Superior temporal gyrus (tissue), 1 donor: ENCODE measurements around the gene UBAC2.

Experiments
- DNase-seq: peaks from one replicate; pipeline ENCODE4 v3.0.0-alpha.2; 2016; ENCODE audit errors: extremely low spot score

Gene UBAC2

DNA sequence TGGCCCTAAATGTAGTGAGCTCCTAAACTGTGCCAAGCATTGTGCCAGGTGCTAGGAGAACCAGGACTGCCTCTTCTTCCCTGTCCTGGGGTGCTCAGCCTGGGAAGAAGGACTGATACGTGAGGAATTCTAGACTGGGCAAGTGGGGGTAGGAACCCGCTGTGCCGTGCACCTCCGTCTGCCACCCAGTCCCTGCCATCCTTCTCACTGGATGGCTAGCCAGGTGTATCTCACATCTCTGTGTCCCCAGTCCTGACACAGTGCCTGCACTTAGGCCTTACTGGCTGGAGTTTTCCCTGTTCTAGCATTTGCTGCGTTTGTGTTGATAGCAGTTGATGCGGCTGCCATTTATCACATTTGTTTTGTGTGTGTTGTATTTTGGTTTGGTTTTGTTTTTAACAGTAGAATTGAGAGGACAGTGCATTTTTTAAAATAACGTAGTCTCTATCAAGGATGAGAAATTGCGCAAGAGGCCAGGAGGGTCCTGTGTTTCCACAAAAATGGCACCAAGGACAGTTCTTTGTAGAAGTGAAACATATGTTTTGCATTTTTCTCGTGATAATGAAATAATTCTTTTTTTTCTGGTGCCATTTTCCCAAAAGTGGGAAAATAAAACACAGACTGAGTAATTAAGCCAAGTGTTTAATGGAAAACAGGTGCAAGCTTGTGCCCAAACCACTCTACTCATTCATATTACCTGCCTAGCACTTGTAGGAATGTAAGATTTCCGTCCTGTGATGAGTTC lies 111.3 kb downstream of the UBAC2 start:
- no peak for DNase-seq

DNA sequence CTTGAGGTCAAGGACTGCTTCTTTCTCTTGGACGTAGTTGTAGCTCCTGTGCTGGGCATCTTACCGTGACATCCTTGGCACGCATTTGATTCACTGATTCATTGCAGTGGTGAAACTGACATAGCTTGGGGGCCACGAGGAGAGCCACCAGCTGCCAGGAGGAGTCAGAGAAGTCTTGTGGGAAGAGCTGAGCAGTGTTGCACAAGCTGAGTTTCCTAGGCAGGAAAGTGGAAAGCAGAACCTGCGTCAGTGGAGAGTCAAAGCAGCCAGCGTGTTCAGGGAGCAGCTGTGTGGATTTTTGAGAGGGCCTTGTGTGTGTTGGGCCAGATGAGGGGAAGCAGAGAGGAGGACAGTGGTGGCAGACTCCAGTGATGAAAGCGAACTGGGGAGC lies 111.8 kb downstream of the UBAC2 start:
- DNase-seq: peak; percentile 65

DNA sequence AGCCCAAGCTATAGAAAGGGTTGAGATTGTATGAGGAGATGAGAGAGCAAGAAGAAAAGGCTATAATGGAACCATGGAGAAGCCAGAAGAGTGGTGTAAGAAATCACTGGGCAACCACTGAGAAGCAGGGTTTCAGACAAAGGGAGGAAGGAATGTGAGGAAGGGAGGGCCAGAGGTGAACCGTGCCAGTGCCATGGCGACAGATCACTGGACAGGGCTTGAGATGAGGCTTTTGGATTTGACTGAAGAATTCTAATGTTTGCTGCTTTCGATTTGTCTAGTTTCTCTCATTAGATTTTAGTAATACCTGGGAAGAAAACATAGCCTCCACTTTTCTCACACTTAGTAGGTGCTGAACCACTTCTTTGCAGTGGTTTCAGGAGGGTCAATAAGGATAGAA lies 112.8 kb downstream of the UBAC2 start:
- no peak for DNase-seq

DNA sequence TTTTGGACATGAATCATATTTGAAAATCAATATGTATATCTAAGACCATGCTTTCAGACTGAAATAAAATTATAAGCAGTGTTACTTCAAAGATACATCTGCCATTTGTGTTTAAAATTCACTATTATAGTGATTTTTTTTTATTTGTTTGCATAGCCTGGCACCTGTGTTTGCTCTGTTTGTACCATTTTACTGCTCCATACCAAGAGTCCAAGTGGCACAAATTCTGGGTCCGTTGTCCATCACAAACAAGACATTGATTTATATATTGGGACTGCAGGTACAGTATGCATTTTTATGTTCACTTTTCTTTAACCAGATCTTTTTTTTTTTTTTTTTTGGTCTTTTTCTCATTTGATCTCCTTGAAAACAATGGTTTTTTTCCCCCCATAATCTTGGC lies 113.3 kb downstream of the UBAC2 start:
- DNase-seq: no peak

DNA sequence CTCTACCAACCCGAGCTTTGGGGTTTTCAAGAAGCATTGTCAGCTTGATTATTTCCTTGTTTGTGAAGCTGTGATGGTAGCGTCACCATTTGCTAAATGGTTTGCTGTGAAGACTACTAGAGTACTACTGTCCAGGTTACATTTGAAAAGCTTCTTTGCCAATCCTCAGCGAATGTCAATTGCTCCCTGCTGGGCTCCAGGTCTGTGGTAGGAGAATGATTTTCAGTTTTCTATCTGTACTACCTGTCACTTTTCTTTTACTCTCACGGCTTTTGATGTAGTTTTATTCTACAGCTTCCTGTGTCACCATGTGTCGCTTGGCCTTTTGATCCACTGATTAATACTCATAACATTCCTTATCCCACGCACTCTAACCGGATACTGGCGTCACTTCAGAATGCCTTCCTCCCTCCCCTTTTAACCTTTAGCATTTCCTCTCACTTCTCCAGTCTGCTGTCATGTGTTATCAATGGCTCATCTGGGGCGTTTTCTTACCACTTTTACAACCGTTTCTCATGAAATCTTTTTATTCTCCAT lies 114.1 kb downstream of the UBAC2 start:
- DNase-seq: no peak

DNA sequence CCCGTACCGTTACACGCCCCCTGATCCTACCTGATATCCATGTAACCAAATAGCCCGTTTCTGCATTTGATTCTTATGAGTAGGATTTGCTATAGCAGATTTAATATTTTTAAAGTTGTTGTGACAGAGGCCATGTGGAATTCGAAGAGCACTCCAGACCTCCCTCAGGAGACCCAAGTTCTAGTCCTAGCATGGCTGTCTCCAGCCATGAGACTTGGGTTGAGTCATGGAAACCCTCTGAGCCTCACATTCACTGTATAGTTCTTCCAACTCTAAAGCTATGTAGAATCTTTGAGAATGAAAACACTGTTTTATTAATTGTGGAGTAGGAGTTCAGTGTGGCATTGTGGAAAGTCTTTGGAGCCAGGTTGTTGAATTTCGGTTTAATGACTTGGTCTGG lies 114.5 kb downstream of the UBAC2 start:
- no peak for DNase-seq

DNA sequence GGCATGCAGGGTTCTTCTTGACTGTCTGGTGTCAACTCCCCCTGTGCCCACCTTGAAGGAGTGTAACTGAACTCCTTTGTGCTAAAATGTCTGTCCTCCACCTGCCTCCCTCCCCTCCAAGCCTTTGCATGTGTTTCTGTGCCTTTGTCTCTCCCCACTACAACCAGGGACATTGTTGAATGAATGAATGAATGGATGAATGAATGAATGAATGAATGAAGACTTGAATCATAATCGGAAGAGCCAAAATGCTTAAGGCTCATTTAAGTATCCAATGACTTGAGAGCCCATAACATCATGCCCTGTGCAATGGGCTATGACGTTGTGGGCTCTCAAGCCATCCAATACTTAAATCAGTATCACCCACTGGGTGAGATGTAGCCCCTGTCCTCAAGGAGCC lies 115.6 kb downstream of the UBAC2 start:
- DNase-seq: no peak

DNA sequence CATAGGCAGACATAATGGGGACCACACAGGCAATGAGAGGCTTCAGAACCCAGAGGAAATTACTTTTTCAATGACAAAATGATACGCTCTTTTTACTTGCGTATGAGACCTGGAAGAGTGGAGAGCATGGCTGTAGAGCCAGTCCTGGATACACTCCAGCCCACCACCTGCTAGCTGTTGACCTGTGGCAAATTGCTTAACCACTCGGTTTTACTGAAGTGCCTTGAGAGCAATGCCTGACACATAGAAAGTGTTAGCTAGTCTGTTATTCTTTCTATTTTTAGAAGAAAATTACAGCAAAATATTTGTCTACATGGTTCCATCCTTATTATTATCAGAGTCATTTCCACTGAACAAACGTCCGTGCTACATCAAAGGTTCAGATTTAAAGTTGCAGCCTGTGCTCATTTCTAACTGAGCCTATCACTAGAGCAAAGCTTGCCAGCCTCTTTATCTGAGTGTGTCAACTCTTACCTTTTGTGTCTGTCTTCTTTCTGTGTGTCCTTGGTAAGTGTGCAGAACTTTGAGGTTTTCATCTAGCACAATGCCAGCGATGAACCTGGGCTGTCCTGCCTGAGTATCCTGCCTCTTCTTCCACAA lies 116.1 kb downstream of the UBAC2 start:
- no peak for DNase-seq

DNA sequence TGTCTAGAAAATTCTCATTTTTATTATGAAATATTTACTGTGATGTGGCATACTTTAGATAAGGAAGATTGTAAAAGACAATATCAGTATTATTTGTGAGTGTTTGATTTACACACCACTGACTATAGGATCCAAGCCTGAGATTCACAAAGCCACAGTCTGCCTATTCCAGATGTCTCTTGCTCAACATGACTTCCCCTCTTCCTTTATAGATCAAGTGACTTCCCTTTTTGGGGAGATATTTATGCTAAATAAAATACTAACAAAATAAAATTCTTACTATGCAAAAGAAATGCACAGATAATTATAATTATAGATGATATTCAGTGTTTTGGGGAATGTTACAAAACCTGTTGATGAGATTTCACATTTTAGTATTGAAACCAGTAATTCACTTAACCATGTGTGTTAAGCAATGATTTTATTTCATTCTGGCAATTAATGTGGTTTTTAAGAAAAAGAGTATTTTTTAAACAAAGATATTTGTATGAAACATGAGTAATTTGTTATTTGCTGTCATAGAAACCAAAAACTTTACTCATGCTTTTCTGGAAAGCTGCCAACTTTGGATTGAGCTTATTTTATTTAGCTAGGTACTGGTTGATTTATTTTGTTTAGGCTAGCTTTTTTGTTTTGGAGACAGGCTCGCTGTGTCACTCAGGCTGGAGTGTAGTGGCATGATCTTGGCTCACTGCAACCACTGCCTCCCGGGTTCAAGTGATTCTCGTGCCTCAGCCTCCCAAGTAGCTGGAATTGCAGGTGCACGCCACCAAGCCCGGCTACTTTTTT lies 120.2 kb downstream of the UBAC2 start:
- no peak for DNase-seq

DNA sequence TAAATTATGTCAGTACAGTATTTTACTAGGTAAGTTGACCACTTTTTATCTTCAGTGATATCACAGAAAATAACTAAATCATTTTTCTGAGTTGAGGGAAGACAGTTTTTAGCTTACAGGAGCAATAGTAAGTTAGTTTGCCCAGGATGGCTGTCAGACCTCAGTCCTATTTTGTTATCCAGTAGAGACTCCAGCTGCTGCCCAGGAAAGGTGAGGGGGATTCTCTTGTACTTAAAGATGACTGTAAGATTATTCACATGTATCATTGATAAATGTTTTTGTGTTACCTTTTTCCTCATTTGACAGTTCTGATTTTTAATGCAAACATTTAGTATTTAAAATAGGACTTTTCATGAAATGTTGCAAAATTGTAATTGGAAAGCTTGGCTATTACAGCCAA lies 121.1 kb downstream of the UBAC2 start:
- DNase-seq: no peak

DNA sequence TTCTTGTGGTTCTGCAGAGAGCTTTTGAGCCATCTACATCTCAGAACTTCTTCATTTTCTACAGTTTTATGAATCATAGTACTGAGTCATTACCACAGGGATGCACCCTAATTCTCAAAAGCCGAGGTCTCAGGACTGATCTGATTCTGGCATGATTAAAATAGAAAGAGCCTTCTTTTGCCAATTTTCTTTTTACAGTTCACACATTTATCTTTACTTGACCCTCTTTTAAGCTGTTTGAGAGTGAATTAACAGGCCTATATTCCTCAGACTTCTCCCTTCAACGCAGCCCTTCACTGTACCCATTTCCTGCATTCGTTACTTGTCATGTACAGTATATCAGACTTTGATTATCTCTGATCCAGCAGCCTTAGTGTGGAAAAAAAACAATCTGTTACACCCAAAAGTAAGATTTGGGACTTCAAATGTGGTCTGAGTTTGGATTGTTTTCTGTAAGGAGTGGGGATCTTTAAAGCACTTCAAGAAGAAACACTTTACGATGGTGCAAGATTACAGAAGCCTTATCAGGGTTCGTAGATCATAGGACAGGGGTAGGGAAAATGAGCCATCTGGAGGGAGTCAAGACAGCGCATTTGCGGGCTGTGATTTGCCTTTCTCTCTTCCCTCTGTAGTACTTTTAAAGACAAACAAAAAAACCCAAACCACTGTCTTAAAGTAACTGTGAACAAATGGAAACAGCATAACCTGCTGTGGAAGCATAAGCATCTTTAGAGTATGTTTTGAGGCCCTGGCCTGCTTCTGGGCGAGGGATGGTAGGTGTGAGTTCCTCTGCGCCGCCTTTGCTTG lies 121.8 kb downstream of the UBAC2 start:
- DNase-seq: peak; percentile 44

DNA sequence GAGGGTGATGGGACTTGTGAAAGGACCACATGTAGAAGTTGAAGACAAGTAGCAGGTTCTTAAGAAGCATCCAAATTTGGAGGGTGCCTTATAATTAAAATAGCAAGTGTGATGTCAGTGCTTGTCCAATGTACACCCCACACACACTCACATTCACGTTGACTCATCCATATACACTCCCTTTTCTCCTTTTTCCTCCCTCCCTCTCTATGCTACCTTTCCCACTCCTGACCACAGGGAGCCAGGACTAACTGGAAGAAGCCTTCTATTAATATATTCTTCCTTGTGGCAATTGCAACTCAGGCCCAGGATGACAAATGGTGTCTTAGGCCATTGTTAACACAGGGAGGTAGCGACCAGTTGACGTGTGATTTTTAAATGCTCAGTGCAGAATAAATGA lies 122.8 kb downstream of the UBAC2 start:
- no peak for DNase-seq

DNA sequence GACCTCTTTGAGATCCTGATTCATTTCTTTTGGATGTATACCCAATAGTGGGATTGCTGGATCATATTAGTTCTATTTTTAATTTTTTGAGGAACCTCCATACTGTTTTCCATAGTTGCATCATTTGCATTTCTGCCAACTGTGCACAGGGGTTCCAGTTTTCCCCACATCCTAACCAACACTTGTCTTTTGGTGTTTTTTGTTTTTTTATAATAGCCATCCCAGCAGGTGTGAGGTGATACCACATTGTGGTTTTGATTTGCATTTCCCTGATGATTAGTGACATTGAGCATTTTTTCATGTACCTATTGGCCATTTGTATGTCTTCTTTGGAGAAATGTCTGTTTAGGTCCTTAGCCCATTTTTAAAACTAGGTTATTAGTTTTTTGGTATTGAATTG lies 125.4 kb downstream of the UBAC2 start:
- no peak for DNase-seq

DNA sequence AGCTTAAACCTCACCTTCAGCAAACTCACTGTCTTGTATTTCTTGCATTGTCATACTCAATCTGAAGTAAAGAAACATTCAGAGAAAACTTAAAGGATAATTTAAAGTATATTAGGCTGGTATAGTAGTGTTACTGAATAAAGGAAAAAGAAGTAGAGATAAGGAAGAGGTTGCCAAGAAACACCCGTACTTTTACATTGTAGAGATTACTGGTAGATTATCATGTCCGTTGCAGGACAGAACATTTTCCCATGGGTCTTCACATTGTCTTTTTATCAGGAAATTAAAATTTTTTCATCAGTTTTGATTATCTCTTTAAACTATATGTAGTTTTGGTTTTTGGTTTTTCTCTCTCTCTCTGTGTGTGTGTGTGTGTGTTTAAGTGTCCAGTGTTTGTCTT lies 126.5 kb downstream of the UBAC2 start:
- DNase-seq: no peak

DNA sequence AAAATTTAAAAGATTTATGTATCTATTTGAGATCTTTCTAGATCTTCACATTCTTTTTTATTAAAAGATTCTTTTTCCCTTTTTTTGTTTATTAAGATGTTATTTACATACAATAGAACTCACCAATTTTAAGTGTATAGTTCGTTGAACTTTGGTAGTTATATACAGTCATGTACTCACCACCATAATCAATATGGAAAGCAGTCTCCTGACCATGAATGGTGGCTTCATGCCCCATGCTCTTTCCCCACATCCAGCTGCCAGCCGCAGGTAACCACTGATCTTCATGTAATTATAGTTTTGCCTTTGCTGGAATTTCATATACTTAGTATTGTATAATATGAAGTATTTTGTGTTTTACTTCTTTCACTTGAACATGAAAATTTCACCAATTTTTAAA lies 127.1 kb downstream of the UBAC2 start:
- DNase-seq: no peak

DNA sequence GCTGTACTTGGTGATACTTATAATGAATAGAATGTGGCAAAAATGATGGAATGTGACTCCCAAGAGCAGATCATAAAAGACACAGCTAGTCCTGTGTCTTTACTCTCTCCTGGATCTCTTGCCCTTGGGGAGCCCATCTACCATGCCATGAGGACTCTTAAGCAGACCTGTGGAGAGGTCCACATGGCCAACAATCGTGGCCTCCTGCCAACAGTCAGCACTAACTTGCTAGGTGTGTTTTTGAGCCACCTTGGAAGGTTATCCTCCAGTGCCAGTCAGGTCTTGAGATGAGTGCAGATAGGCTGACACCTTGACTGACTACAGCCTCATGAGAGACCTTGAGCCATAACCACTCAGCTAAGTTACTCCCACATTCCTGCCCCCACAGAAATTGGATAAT lies 128.8 kb downstream of the UBAC2 start:
- DNase-seq: no peak

DNA sequence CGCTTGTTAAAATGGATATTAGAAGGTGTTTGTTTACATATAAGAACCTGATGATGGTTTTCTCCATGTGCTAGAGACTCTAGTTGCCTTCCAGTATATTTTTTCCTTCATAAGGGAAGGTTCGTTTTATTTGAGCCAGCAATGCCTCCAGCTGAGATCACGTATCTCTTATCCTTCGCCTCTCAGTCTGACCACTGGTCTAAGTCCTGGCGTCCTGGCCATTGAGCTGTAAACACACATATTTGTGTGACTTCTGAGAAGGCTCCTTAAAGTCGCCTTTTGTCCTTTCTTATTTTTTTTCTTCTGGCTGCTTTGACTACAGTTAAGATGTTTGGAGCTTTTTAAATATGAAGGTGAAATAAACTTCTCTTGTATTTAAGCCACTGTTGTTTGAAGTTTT lies 130.3 kb downstream of the UBAC2 start:
- no peak for DNase-seq

DNA sequence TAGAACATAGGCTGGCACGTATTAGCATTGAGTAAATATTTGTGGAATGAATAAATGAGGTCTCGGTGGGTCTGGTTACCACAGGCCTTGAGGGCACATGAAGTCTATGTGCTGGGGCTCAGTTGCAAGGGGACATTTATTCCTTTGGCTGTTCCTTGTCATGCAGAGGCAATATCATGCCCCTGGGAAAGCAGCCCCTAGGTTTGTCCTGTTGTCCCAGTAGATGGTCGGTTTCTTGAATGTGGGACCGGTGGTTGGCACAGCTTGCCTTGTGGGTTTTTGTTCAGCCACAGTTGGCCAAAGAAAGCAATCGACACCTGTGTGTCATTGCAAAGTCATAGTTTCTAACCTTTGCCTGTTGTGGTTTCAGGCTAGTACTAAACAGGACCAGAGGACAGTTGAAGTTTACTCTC lies 131.2 kb downstream of the UBAC2 start:
- DNase-seq: no peak

DNA sequence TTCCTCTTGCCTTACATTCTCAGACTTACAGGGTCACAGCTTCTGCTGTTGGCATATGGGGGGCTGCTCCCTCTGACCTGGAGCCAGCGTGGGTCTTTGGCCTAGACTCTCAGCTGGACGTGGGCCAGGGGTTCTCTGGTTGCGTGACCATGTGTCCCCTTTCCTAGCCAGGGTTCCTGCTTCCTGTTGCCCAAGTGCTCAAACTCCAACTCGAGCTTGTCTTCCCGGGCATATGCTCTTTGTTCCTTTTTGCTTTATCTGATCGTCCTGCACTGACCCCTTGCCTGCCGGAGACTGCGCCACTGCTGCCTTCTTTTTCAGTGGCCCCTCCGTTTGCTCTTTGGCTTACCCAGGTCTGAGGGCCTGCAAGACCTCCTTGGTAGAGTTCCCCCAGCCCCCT lies 131.8 kb downstream of the UBAC2 start:
- DNase-seq: no peak

DNA sequence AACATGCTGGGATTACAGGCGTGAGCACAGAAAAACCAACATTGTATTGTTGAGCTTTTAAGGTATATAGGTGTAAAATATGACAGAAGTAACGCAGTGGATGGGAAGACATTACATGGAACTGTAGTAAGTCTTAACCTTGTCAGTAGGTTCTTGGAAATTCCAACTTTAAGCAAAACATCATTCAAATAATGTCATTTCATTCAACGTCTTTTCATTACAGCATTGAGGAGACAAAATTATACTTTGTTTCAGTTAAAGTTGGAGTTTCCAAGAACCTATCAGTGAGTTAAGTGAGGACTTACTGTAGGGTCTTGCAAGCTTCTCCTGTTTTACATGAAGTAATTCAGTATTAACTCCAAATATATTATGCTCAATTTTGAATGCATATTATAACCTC lies 133.6 kb downstream of the UBAC2 start:
- DNase-seq: no peak

DNA sequence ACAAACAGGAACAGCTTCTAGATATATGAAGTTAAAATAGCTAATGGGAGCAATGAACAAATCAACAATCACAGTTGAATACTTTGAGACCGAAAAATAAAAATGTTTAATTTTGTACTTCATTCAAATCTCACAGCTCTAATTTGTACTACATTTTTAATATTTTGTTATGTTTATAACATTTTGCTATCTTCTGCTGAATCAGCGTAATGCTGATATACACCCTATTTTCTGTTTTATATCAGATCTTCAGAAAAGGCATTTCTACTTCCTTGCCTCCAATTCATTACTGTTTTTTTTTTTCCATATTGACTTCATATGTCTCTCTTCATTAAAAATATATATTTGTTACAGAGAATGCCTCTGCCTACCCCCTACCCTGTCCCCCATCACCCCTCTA lies 134.4 kb downstream of the UBAC2 start:
- DNase-seq: no peak

DNA sequence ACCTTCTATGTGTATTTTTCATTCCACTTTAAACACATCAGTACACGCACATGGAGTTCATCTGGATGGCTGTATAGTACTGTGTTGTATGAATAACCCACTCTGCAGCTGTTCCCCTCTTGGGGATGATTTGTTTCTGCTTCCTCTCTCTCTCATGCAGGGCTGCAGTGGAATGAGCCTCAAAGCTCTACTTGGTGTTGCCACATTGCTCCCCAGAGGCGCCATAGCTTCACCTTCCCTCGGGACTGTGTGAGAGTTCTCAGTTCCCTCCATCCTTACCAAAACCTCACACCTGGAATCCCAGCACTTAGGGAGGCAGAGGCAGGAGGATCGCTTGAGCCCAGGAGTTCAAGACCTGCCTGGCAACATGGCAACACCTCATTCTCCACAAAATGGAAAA lies 134.9 kb downstream of the UBAC2 start:
- DNase-seq: no peak
